GM19099 (cell line): ENCODE results near the gene OR5D16.
"Not testable (repeated sequence)": the region's sequence is repeated elsewhere in the genome, so short reads cannot be mapped to it uniquely, and the experiment has no call there.

Experiments used
- POLR2A ChIP-seq: IDR thresholded peaks from 3 replicates; pipeline ENCODE4 v1.6.1; 2011; ENCODE audit warnings: low read depth; ENCODE audit not compliant: insufficient read length; ENCODE audit errors: extremely low read depth

The OR5D16 gene

GRCh38 chr11:55838452-55838851 lies at the start of gene OR5D16:
Gene OR5D16, plus strand, starts transcription at chr11:55838752. Its CDS starts 0 bp downstream, at chr11:55838752.
- no peak for TF ChIP-seq POLR2A

GRCh38 chr11:55791606-55792005 lies 46.9 kb upstream of the OR5D16 start:
- no peak for TF ChIP-seq POLR2A

DNA sequence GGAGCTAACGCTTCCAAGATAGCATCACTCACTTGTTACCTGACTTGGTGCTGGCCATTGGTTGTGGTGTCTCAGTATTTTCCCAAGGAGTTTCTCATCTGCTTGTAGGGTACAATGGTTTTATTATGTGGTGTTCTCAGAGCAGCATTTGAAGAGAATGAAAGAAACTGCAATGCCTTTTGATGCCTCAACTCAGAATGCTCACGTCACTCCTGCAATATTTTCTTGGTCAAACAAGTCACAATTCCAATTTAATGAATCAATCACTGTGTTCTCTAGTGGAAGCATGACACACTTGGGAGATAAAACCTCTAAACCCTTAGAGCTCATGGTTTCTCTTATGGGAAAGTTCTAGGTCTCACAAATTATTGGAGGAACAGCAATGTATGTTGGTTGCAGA lies 45.2 kb upstream of the OR5D16 start:
- no peak for TF ChIP-seq POLR2A

GRCh38 chr11:55795256-55795655 lies 43.3 kb upstream of the OR5D16 start, which contains the start of gene OR5D14:
Gene OR5D14, plus strand, starts transcription at chr11:55795556. Its CDS starts 0 bp downstream, at chr11:55795556.
- TF ChIP-seq POLR2A, result no peak

- TF ChIP-seq POLR2A, result no peak
Measured at GRCh38 chr11:55806248-55806647, 32.3 kb upstream of the OR5D16 start.

- TF ChIP-seq POLR2A, result no peak
Measured at GRCh38 chr11:55811067-55811466, 27.5 kb upstream of the OR5D16 start, which contains the start of gene OR5L1. Gene OR5L1, plus strand, starts transcription at chr11:55811367. Its CDS starts 100 bp downstream, at chr11:55811467.

DNA sequence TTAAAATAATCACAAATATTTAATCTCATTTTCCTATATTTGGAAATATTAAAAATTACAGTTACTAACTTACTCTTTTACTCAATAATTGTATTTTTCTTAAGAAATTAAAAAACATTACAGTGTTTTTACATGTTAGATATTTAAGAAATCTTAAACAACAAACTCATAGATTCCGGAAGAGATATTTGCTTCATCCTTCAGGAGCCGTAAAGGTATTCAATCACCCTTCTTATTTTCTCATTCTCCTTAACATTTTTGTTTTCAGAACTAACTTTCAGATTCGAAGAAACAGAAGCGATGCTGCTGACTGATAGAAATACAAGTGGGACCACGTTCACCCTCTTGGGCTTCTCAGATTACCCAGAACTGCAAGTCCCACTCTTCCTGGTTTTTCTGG lies 19.2 kb upstream of the OR5D16 start, which contains the start of gene OR5D18:
Gene OR5D18 (plus strand): TSS at position 301 of the 400 bp plus-strand sequence. CDS start 0 bp downstream, at position 301.
- TF ChIP-seq POLR2A, result no peak

- no peak for TF ChIP-seq POLR2A
Measured at GRCh38 chr11:55826919-55827318, 11.6 kb upstream of the OR5D16 start, which contains the start of gene OR5L2. Gene OR5L2, plus strand, starts transcription at chr11:55827219. Its CDS starts 0 bp downstream, at chr11:55827219.

DNA sequence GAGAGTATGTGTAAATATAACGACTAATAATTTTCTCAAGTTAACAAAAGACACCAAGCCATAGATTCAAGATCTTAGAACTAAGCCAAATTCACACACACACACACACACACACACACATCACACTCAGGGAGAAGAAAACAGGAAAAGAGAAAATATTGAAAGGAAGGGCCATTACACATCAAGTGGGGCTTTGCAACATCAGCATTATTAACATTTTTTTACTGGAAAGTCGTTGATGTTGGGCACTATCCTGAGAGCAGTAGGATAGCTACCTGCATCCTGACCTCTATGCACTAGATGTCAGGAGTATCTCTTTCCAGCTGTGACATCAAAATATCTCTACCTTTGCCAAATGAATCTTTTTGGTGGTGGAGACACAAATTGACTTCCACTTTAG lies 8.9 kb downstream of the OR5D16 start:
- no peak for TF ChIP-seq POLR2A

GRCh38 chr11:55849037-55849436 lies 10.5 kb downstream of the OR5D16 start:
- no peak for TF ChIP-seq POLR2A

DNA sequence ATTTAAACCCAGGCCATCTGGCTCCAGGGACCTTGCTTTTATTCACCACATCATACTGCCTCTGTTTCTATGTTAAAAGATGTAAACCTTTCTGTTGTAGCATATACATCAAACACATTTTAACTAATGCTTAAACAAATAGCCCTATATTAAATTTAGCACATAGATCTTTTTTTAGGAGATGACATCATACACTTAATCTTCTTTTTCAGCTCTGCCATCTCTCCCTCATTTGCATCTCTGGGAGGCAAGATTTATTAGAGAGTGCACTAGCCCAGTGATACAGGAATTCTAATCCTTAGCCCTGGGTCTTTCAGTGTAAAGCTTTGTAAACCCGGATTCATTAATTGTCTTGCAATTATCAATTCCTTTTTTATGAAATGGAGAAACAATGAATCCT lies 13.6 kb downstream of the OR5D16 start:
- no peak for TF ChIP-seq POLR2A

DNA sequence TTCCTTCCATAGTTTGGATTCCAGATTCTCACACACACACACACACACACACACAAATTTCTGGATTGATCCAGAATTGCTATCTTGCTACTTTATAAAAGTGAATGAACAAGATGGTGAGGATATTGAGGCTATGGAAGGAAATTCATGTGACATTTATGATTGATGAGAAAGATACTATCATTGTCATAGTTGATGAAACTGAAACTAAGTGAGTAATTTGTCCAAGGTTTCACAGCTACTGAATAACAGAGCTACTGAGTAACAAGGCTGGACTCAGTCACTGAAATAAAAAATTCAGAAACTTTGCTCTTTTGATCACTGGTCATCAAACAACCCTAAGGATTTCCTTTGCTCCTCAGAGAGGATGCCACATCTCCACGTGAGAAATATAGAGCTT lies 16.2 kb downstream of the OR5D16 start:
- no peak for TF ChIP-seq POLR2A

GRCh38 chr11:55882997-55883396 lies 44.4 kb downstream of the OR5D16 start, which contains the start of gene TRIM51:
Gene TRIM51, plus strand, starts transcription at chr11:55883297. Its CDS starts 2,132 bp downstream, at chr11:55885429.
- not testable (repeated sequence) for TF ChIP-seq POLR2A
